Stimulated activated naive CD8-positive, alpha-beta T cell treated with anti-CD3 and anti-CD28 coated beads, Interleukin-15, amount 100 ng/mL, for 72 hours (primary cell): ENCODE results near the gene QSER1.

Experiments used
- ATAC-seq: fragments of 150-1000 bp; cut with Tn5 transposase; 2 replicates; pipeline ENCODE4 v1.10.0; 2021; ENCODE audit warnings: mild to moderate bottlenecking, moderate library complexity
- DNase-seq, 2 donors: peaks; one replicate each; pipeline ENCODE4 v3.0.0; 2021 to 2022
- H3K27ac Mint-ChIP-seq, 2 donors: one replicate each; pipeline ENCODE4 v1.8.0; 2022; ENCODE audit warnings: mild to moderate bottlenecking in 2 of 2, mixed read lengths in 2 of 2, moderate library complexity in 2 of 2
- H3K27me3 Mint-ChIP-seq: one replicate; pipeline ENCODE4 v1.8.0; 2022; ENCODE audit warnings: mixed read lengths
- H3K4me1 Mint-ChIP-seq: one replicate; pipeline ENCODE4 v1.8.0; 2022; ENCODE audit warnings: mild to moderate bottlenecking, mixed read lengths
- H3K4me3 Mint-ChIP-seq, 2 donors: one replicate each; pipeline ENCODE4 v1.8.0; 2022; ENCODE audit warnings: mild to moderate bottlenecking in 2 of 2, mixed read lengths in 2 of 2, moderate library complexity in 1 of 2
- H3K9me3 Mint-ChIP-seq, 2 donors: one replicate each; pipeline ENCODE4 v1.8.0; 2022; ENCODE audit warnings: mixed read lengths in 2 of 2

The QSER1 gene

DNA sequence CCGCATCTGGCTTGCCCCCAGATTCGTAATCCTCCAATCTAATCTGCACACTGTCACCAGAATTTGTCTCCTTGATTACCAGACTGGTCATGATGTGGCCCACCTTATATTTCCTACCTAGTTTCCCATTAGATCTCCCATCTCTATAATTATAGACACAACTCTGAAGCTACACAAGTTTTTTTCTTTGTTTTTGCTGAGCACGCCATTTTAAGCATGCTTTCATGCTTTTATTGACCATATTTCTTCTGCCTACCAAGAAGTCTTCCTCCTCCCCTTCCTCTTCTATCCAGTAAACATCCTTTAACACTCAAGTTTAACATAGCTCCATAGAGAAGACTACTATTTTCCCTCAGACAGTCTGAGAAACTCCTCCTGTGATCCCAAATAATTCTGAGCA lies 98.8 kb downstream of the QSER1 start:
- Mint-ChIP-seq H3K27ac (no peak overlapping the region), H3K4me1 (no peaks in the 10 kb centered on the region), H3K9me3 (peaks cover 12 to 15% of the 10 kb centered on the region in 2 donors), H3K4me3 (no peak overlapping the region), H3K27me3 (no peaks in the 10 kb centered on the region)
- DNase-seq: no peak
- ATAC-seq: no peak

- no peak overlapping the region for H3K27ac Mint-ChIP-seq
- H3K9me3 Mint-ChIP-seq: peaks cover 12 to 15% of the 10 kb centered on the region in 2 donors
- H3K4me3 Mint-ChIP-seq: no peak overlapping the region
- ATAC-seq (no peak), DNase-seq (no peak)
- no peaks in the 10 kb centered on the region for H3K27me3 Mint-ChIP-seq
- no peaks in the 10 kb centered on the region for H3K4me1 Mint-ChIP-seq
Observed at GRCh38 chr11:32991898-32992297, 99.3 kb downstream of the QSER1 start.

GRCh38 chr11:33000181-33000580 lies 107.6 kb downstream of the QSER1 start:
- no peak overlapping the region for H3K27ac Mint-ChIP-seq
- no peak for DNase-seq
- ATAC-seq: no peak
- H3K4me1 Mint-ChIP-seq: peaks cover 10% of the 10 kb centered on the region
- no peak overlapping the region for H3K4me3 Mint-ChIP-seq
- H3K27me3 Mint-ChIP-seq: peaks cover 14% of the 10 kb centered on the region
- peaks cover 14 to 20% of the 10 kb centered on the region in 2 donors for H3K9me3 Mint-ChIP-seq

DNA sequence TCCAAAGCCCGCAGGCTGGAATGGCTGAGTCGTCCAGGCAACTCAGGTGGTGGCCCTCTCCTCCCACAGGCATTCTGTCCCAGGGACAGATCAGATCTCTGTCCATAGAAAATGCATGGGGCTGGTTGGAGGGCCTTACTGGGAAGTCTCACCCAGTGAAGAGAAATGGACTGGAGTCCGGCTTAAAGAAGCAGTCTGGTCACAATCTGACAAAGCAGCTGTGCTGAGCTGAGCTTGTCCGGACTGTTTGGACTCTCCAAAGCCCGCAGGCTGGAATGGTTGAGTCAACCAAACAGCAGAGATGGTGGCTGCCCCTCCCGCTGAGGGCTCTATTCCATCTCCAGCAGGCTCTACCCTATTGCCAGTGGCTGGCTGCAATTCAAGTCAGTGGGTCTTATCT lies 108.7 kb downstream of the QSER1 start:
- Mint-ChIP-seq H3K27me3 (peaks cover 14% of the 10 kb centered on the region), H3K27ac (no peak overlapping the region), H3K4me3 (no peak overlapping the region), H3K4me1 (peaks cover 21% of the 10 kb centered on the region), H3K9me3 (peaks cover 14 to 20% of the 10 kb centered on the region in 2 donors)
- DNase-seq (no peak), ATAC-seq (no peak)

- Mint-ChIP-seq H3K27ac (no peak overlapping the region), H3K4me1 (peaks cover 28% of the 10 kb centered on the region), H3K27me3 (peaks cover 20% of the 10 kb centered on the region), H3K4me3 (no peak overlapping the region), H3K9me3 (peaks cover 14 to 20% of the 10 kb centered on the region in 2 donors)
- ATAC-seq (no peak), DNase-seq (no peak)
Observed at GRCh38 chr11:33001751-33002542, 109.3 kb downstream of the QSER1 start.

DNA sequence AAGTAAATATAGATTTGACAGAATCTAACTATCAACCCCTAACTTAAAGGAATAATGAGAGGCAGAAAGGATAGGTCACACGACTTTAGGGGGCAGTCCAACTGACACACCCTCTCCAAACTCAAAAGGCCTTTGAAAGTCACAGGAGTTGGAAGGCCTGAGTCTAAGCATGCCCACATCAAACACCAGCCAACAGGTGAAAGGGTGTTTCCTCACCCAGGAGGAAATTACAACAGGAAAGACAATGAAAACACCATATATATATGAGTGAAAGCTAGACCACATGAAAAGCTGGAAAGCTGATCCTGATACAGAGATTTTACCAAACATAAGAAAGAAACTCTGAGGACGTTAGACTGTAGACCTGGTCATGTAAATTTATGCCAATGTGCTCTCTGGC lies 112.6 kb downstream of the QSER1 start:
- DNase-seq (no peak), ATAC-seq (peak; percentile 84)
- H3K4me3 Mint-ChIP-seq: no peak overlapping the region
- H3K27me3 Mint-ChIP-seq: peaks cover 17% of the 10 kb centered on the region
- peaks cover 28% of the 10 kb centered on the region for H3K4me1 Mint-ChIP-seq
- H3K27ac Mint-ChIP-seq: no peak overlapping the region
- H3K9me3 Mint-ChIP-seq: peaks cover 0 to under 1% of the 10 kb centered on the region in 2 donors

- H3K9me3 Mint-ChIP-seq: no peaks in the 10 kb centered on the region
- H3K4me1 Mint-ChIP-seq: peaks cover 28% of the 10 kb centered on the region
- peaks cover 15% of the 10 kb centered on the region for H3K27me3 Mint-ChIP-seq
- H3K27ac Mint-ChIP-seq: no peak overlapping the region
- DNase-seq (no peak), ATAC-seq (no peak)
- no peak overlapping the region for H3K4me3 Mint-ChIP-seq
Observed at GRCh38 chr11:33006010-33006409, 113.4 kb downstream of the QSER1 start.

GRCh38 chr11:33013755-33014154 lies 121.1 kb downstream of the QSER1 start:
- H3K27me3 Mint-ChIP-seq: peaks cover 16% of the 10 kb centered on the region
- H3K4me1 Mint-ChIP-seq: peaks cover 45% of the 10 kb centered on the region

GRCh38 chr11:33015621-33016551 lies 123.3 kb downstream of the QSER1 start, which contains the start of gene DEPDC7:
DEPDC7 (plus strand) TSS chr11:33015878; CDS start chr11:33015956, 78 bp downstream.
- Mint-ChIP-seq H3K9me3 (no peaks in the 10 kb centered on the region), H3K4me1 (peaks cover 48% of the 10 kb centered on the region), H3K4me3 (peak within 1 kb of the TSS; percentile 92 to 95), H3K27me3 (peaks cover 16% of the 10 kb centered on the region), H3K27ac (peak within 1 kb of the TSS; percentile 40 to 48)
- ATAC-seq (peak; percentile 87), DNase-seq (peak; percentile 80 to 87)

More at GRCh38 chr11:33013755-33014154, 121.1 kb downstream of the QSER1 start:
- Mint-ChIP-seq H3K27ac (no peak overlapping the region), H3K9me3 (no peaks in the 10 kb centered on the region), H3K4me3 (no peak overlapping the region)
- DNase-seq (no peak), ATAC-seq (no peak)

DNA sequence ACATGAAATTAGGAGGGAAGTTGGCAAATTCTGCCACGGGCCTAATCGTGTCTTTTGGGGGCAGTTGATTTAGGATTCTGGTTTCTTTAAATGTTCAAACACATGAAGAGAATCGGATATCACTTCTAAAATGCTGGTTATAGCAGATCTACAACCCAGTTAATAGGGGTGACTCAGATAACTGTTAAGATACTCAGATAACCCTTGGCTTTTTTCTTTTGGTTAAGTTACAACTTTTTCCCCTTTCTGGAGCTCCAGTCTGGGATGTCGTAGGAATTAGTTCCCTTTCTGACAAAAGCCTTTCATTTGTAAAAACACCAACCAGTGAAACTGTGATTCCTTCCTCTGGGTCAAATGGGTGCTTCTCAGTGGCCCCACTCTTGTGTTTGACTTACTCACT lies 124.0 kb downstream of the QSER1 start:
- Mint-ChIP-seq H3K27me3 (peaks cover 16% of the 10 kb centered on the region), H3K9me3 (no peaks in the 10 kb centered on the region), H3K4me3 (peak overlapping the region; percentile 78 to 82), H3K27ac (peak overlapping the region in 1 of 2 donors; percentile 40), H3K4me1 (peaks cover 46% of the 10 kb centered on the region)
- no peak for DNase-seq
- no peak for ATAC-seq

DNA sequence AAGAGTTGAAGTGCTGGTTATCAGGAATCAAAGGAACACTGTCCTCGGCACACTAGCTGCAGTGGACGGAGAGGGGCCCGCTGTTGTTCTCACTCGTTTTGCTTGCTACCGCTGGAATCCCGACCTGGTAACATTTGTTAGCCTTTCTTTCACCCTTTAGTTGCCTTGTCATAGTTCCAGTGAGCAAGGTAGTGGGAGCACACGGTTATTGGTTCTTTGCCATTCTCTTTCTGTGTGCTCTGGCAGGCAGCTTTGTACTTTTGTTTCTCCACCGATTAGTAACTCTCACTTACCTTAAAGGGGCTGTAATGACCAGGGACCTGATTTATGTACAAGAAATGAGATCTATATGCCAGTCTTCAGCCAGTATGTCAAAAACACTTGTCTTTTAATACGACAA lies 124.9 kb downstream of the QSER1 start:
- DNase-seq (no peak), ATAC-seq (no peak)
- Mint-ChIP-seq H3K4me1 (peaks cover 46% of the 10 kb centered on the region), H3K9me3 (no peaks in the 10 kb centered on the region), H3K27ac (no peak overlapping the region), H3K27me3 (peaks cover 16% of the 10 kb centered on the region), H3K4me3 (no peak overlapping the region)

DNA sequence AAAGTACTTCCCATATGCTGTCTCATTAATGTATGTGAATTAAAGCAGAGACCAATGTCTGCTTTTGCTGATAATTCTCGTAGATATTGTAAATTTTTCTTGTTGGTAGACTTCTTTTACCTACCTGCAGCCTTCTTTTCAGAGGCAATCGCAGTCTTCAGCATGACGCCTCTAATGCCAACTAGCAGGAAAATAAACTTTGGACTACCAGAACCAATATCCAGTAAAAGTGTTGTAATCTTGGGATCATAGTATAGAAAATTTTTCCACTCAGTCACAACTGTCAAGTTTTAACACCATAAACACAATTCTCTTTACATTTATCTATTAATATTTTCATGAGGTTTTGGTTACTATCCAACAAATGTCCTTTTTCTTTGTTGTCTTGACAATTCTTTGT lies 125.4 kb downstream of the QSER1 start:
- H3K27me3 Mint-ChIP-seq: peaks cover 16% of the 10 kb centered on the region
- DNase-seq (no peak), ATAC-seq (no peak)
- H3K4me3 Mint-ChIP-seq: no peak overlapping the region
- H3K9me3 Mint-ChIP-seq: no peaks in the 10 kb centered on the region
- H3K4me1 Mint-ChIP-seq: peaks cover 46% of the 10 kb centered on the region
- no peak overlapping the region for H3K27ac Mint-ChIP-seq

GRCh38 chr11:33018840-33019239 lies 126.2 kb downstream of the QSER1 start:
- ATAC-seq: no peak
- H3K9me3 Mint-ChIP-seq: no peaks in the 10 kb centered on the region

DNA sequence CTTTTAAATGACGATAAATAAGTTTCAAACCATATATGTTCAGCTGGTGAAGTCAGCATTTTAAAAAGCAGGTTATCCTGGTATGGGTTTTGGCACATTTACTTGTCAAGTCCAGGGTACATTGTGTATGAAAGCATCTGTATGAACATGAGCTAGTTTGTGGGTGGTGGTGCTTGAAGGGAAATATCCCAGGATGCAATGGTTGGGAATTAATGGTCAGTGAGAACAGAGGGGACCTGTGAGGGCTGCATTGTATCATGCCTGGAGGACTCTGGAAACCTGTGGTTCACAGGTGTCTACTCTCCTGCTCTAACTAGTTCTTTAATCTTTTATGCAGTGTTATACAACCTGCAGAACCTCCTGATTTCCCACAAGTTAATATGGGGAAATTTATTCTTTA lies 128.9 kb downstream of the QSER1 start:
- Mint-ChIP-seq H3K4me1 (peaks cover 40% of the 10 kb centered on the region), H3K27ac (no peak overlapping the region), H3K27me3 (peaks cover 16% of the 10 kb centered on the region), H3K9me3 (no peaks in the 10 kb centered on the region), H3K4me3 (no peak overlapping the region)
- DNase-seq (no peak), ATAC-seq (peak; percentile 7)

More at GRCh38 chr11:33018840-33019239, 126.2 kb downstream of the QSER1 start:
- Mint-ChIP-seq H3K4me3 (no peak overlapping the region), H3K27me3 (peaks cover 16% of the 10 kb centered on the region), H3K27ac (no peak overlapping the region), H3K4me1 (peaks cover 46% of the 10 kb centered on the region)
- DNase-seq: no peak

DNA sequence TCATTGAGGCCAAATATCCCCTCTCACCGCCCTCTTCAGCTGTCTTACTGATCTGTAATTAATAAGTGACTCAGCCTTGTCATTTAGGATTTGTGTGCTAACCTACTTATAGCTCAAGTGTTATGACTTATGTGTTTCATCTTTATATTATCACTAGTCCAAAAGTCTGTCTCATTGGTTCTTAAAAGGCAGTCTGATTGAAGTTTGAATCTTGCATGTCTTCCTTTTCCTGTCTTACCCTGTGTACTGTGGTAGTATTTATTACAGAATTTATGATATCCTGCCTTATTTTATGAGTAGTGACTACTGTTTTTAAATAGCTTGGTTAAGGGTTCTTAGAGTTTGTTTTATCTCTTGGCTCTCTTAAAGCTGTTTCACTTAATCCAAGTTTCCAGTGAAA lies 129.3 kb downstream of the QSER1 start:
- H3K4me3 Mint-ChIP-seq: no peak overlapping the region
- peaks cover 15% of the 10 kb centered on the region for H3K27me3 Mint-ChIP-seq
- ATAC-seq (peak; percentile 59), DNase-seq (no peak)
- H3K27ac Mint-ChIP-seq: no peak overlapping the region
- H3K4me1 Mint-ChIP-seq: peaks cover 38% of the 10 kb centered on the region
- H3K9me3 Mint-ChIP-seq: no peaks in the 10 kb centered on the region

GRCh38 chr11:33025339-33025722 lies 132.7 kb downstream of the QSER1 start:
- H3K27me3 Mint-ChIP-seq: no peaks in the 10 kb centered on the region
- H3K4me3 Mint-ChIP-seq: no peak overlapping the region
- no peak overlapping the region for H3K27ac Mint-ChIP-seq
- no peak for ATAC-seq
- no peaks in the 10 kb centered on the region for H3K9me3 Mint-ChIP-seq
- H3K4me1 Mint-ChIP-seq: peaks cover 18% of the 10 kb centered on the region
- no peak for DNase-seq
